ENCODE data around the gene ADISSP. TPM values are rescaled to one million over a fixed set of nuclear protein-coding genes. Genes with fewer than 3 reads are reported as not detected.

Gene ADISSP
- total and polyA plus RNA-seq, 8 donors, result 19.4 to 37.3 (median 29.4) TPM

DNA sequence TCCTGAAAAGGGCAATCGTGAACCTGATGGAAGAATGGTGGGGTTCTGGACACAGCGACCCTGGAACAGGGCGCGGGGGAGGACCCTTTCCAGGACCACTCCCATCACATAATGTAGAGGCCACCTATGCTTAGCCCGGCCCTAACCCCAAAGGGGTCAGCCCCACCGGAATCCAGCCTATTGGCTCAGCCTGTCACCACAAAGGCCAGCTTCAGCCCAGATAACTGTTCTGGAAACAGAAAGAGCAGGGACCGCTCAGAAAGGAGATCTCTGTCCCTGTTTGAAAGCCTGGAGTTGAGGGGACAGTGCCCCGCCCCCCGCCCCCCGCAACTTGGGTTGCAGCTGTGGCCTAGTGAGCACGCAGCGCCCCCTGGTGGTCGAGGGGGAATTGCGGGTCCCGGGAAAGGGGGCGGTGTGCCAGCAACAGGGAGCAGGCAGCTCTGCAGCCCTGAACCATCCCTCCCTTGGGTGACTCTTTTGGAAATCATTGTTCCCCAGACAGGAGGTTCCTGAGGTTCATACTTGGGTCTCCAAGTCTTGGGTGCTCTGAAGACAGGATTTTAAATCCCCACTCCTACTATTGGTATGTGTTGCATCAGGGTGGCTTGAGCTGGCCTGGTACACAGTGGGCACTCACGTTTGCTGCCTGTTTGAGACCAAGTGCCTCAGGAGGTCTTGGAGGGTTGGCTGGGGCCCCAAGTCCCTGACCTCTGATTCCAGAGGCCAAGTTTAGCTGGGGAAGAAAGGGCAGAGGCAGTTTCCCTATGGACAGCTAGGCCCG is 56.7 kb downstream of the ADISSP start:
- H3K27ac ChIP-seq, result peak overlapping the region in 1 of 2 donors; percentile 60
- H3K36me3 ChIP-seq, result peaks cover 0 to 7% of the 10 kb centered on the region in 2 donors
- DNase-seq, result peak; percentile 63 to 93 (median 71)
- no peaks in the 10 kb centered on the region for H3K9me3 ChIP-seq
- H3K4me3 ChIP-seq, result peak overlapping the region in 1 of 2 donors; percentile 35
- TF ChIP-seq, protein P1, sequence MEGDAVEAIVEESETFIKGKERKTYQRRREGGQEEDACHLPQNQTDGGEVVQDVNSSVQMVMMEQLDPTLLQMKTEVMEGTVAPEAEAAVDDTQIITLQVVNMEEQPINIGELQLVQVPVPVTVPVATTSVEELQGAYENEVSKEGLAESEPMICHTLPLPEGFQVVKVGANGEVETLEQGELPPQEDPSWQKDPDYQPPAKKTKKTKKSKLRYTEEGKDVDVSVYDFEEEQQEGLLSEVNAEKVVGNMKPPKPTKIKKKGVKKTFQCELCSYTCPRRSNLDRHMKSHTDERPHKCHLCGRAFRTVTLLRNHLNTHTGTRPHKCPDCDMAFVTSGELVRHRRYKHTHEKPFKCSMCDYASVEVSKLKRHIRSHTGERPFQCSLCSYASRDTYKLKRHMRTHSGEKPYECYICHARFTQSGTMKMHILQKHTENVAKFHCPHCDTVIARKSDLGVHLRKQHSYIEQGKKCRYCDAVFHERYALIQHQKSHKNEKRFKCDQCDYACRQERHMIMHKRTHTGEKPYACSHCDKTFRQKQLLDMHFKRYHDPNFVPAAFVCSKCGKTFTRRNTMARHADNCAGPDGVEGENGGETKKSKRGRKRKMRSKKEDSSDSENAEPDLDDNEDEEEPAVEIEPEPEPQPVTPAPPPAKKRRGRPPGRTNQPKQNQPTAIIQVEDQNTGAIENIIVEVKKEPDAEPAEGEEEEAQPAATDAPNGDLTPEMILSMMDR (IDR thresholded peaks at IDR 0.05), result peak; percentile 98 to 99
- peak; percentile 64 for ATAC-seq
- peaks cover 6 to 39% of the 10 kb centered on the region in 2 donors for H3K4me1 ChIP-seq
- H3K27me3 ChIP-seq, result no peaks in the 10 kb centered on the region
- intact Hi-C loops (cut with DNase I), result no loop called here

DNA sequence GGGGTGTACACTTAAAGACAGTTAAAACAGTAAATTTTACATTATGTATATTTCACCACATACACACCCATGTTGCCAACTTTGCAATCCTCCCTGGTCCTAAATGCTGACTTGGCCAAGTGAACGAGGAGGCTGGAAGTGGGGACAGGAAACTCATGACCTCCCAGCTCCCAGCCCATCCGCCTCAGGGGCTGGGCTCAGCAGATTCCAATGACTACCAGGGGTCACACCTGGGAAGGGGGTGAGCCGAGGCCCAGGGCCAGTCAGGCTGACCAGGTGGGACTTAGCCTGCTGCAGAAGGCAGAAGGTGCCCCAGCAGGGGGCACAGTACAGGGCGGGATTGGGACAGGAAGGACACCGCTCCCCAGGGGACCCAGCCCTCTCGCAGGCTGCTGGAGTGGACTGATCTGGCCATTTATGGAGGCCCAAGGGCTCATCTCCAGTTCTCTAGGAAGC is 57.5 kb downstream of the ADISSP start:
- Histone ChIP-seq H3K27ac (peak overlapping the region in 1 of 2 donors; percentile 53), H3K36me3 (peaks cover 0 to 15% of the 10 kb centered on the region in 2 donors), H3K4me3 (peak overlapping the region in 1 of 2 donors; percentile 35), H3K9me3 (no peaks in the 10 kb centered on the region), H3K4me1 (peaks cover 6 to 39% of the 10 kb centered on the region in 2 donors), H3K27me3 (no peaks in the 10 kb centered on the region)
- DNase-seq (no peak), ATAC-seq (no peak)
- intact Hi-C loops (cut with DNase I), result no loop called here
- TF ChIP-seq, protein P1 (IDR thresholded peaks at IDR 0.05), result no peak

DNA sequence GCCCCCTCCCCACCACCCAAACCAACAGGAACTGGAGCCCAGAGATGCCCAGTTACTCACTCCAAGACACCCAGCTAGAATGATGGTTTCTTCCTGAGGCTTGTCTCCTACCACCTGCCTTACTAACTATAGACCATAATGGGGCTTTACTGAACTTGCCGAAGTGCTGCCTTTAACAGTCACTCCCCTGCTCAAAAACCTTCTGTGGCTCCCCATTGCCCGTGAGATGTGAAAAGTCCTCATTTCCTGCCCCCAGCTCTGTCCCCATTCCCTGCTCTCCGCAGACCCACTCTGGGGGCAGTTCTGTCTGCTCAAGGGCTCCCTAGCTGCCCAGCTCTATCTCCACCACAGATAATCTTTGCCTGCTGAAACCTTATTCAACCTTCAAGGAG is 60.0 kb downstream of the ADISSP start:
- Histone ChIP-seq H3K27ac (no peak overlapping the region), H3K4me1 (peaks cover 6 to 22% of the 10 kb centered on the region in 2 donors), H3K4me3 (no peak overlapping the region), H3K36me3 (peaks cover 0 to 22% of the 10 kb centered on the region in 2 donors), H3K9me3 (no peaks in the 10 kb centered on the region), H3K27me3 (no peaks in the 10 kb centered on the region)
- TF ChIP-seq, protein P1 (IDR thresholded peaks at IDR 0.05), result no peak
- ATAC-seq (no peak), DNase-seq (no peak)
- intact Hi-C loops (cut with DNase I), result no loop called here

DNA sequence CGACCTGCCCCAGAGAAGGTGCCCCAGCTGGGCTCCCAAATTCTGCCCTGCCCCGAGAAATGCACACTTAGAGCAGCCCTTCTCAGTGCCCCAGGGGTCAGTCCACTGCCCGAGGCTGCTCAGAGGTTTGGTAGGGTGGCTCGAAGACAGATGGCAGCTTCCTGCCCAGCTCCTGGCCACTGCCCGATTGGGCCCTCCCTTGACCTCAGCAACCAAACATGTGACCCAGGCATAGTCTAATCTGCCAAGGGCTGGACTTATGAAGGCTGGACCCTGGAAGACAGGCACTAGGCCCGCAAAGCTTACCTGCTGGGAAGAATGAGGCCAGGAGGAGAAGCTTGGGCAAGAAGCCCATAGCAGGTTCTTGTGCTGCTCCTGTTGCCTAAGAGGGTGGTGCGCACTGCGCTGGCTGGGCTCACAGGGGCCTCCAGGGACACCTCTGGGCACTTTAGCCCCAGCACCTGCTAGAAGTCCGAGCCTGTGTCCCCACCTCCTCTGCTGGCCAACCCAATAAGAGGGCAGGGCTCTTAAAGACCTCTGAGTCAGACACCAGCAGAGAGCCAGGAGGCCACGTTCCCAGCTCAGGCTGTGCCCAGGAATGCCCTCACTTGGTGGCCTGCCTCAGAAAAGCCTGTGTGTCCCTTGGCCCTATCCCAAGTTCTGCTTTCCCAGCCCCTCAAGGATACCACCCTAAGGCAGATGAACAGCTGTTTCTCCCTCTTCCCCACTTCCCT is 60.6 kb downstream of the ADISSP start:
- ATAC-seq (peak; percentile 70), DNase-seq (no peak)
- intact Hi-C loops (cut with DNase I), result no loop called here
- Histone ChIP-seq H3K36me3 (peaks cover 0 to 22% of the 10 kb centered on the region in 2 donors), H3K9me3 (no peaks in the 10 kb centered on the region), H3K27ac (no peak overlapping the region), H3K27me3 (no peaks in the 10 kb centered on the region), H3K4me3 (no peak overlapping the region), H3K4me1 (peaks cover 6 to 20% of the 10 kb centered on the region in 2 donors)
- TF ChIP-seq, protein P1 (IDR thresholded peaks at IDR 0.05), result no peak
